Neural progenitor cell (in vitro differentiated cells): ENCODE data around the gene TSPAN11. TPM values are rescaled to one million over a fixed set of nuclear protein-coding genes. Genes with fewer than 3 reads are reported as not detected.

ENCODE experiments used
- DNase-seq: peaks from one replicate; pipeline ENCODE4 v3.0.0-alpha.2; 2016; ENCODE audit warnings: low spot score
- H2AFZ ChIP-seq: fragments of 200-600 bp; sonication (generic); replicated peaks from 2 replicates; pipeline ENCODE4 v1.6.1; 2016; ENCODE audit warnings: antibody characterized with exemption
- H3F3A ChIP-seq: fragments of 200-600 bp; sonication (generic); 2 replicates; pipeline ENCODE4 v1.6.1; 2016; ENCODE audit warnings: antibody characterized with exemption, low read depth
- H3K27ac ChIP-seq: fragments of 200-600 bp; sonication (generic); 2 replicates; pipeline ENCODE4 v1.5.1; 2016; ENCODE audit warnings: mild to moderate bottlenecking
- H3K27me3 ChIP-seq: fragments of 200-600 bp; sonication (generic); 2 replicates; pipeline ENCODE4 v1.6.1; 2016; ENCODE audit warnings: mild to moderate bottlenecking, moderate library complexity
- H3K36me3 ChIP-seq: fragments of 200-600 bp; sonication (generic); 2 replicates; pipeline ENCODE4 v1.5.1; 2016
- H3K4me1 ChIP-seq: fragments of 200-600 bp; sonication (generic); 2 replicates; pipeline ENCODE4 v1.6.1; 2016; ENCODE audit warnings: mixed run types
- H3K4me2 ChIP-seq: fragments of 200-600 bp; sonication (generic); 2 replicates; pipeline ENCODE4 v1.6.1; 2016
- H3K4me3 ChIP-seq: fragments of 200-600 bp; sonication (generic); 2 replicates; pipeline ENCODE4 v1.5.1; 2016
- H3K79me2 ChIP-seq: fragments of 200-600 bp; sonication (generic); 2 replicates; pipeline ENCODE4 v1.6.1; 2016; ENCODE audit warnings: low read depth
- H3K9ac ChIP-seq: fragments of 200-600 bp; sonication (generic); 2 replicates; pipeline ENCODE4 v1.6.1; 2016
- H3K9me3 ChIP-seq: fragments of 200-600 bp; sonication (generic); 2 replicates; pipeline ENCODE4 v1.5.1; 2016; ENCODE audit warnings: low read depth
- H4K20me1 ChIP-seq: fragments of 200-600 bp; sonication (generic); 2 replicates; pipeline ENCODE4 v1.6.1; 2016; ENCODE audit warnings: low read depth
- H3K27ac Mint-ChIP-seq: 3 replicates; pipeline ENCODE4 v1.8.0; 2021; ENCODE audit warnings: mixed read lengths
- H3K27me3 Mint-ChIP-seq: 2 replicates; pipeline ENCODE4 v1.8.0; 2022; ENCODE audit warnings: low read depth, mild to moderate bottlenecking, inconsistent platforms, moderate library complexity, mixed read lengths; ENCODE audit not compliant: insufficient read depth
- H3K36me3 Mint-ChIP-seq: 3 replicates; pipeline ENCODE4 v1.8.0; 2021; ENCODE audit warnings: mixed read lengths
- H3K4me1 Mint-ChIP-seq: 3 replicates; pipeline ENCODE4 v1.8.0; 2021; ENCODE audit warnings: mixed read lengths
- H3K4me3 Mint-ChIP-seq: 3 replicates; pipeline ENCODE4 v1.8.0; 2021; ENCODE audit warnings: mild to moderate bottlenecking, moderate library complexity, mixed read lengths
- H3K9me3 Mint-ChIP-seq: 3 replicates; pipeline ENCODE4 v1.8.0; 2020; ENCODE audit warnings: mixed read lengths
- EZH2 ChIP-seq: fragments of 200-600 bp; sonication (generic); IDR thresholded peaks from 2 replicates; pipeline ENCODE4 v1.6.1; 2017; ENCODE audit warnings: antibody characterized with exemption, mild to moderate bottlenecking, moderate library complexity
- EZH2phosphoT487 ChIP-seq: fragments of 200-600 bp; sonication (generic); IDR thresholded peaks from 2 replicates; pipeline ENCODE4 v1.6.1; 2017; ENCODE audit warnings: antibody characterized with exemption
- total RNA-seq: library from RNA; depleted of rRNA; stranded (reverse); fragments of >200 nt; gene quantifications from 2 replicates; pipeline ENCODE4 v1.2.3, GENCODE V29; 2015; ENCODE audit warnings: low replicate concordance
- TF ChIP-seq, protein P1 (sequence below): fragments of 200-600 bp; sonication (generic); IDR thresholded peaks from 2 replicates; pipeline ENCODE4 v1.5.1; 2017; ENCODE audit warnings: antibody characterized with exemption, mild to moderate bottlenecking

The TSPAN11 gene
- total RNA-seq, 1 donor from 2014 or later: 7.4 TPM

DNA sequence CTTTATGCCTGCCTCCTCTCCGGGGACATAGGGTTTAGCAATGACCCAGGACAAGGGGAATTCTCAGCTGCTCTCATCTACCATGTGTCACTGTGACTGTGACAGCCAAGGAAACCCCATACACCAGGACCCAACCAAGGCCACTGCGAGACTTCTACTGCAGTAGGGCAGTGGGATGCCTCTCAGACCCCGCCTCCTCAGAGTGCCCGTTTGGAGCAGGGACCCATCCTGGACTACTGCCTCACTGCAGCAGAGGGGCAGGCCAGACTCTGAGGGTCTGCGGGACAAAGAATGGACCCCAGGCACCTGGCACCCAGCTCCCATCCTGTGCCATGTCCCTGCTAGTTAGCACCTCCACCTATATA lies 75.8 kb downstream of the TSPAN11 start:
- DNase-seq: no peak
- H3K9me3 Mint-ChIP-seq: no peaks in the 10 kb centered on the region
- Histone ChIP-seq H2AFZ (no peak overlapping the region), H3K4me3 (no peak overlapping the region), H3F3A (no peaks in the 10 kb centered on the region), H3K36me3 (no peaks in the 10 kb centered on the region), H3K4me2 (no peak overlapping the region), H3K27ac (no peak overlapping the region), H3K4me1 (no peaks in the 10 kb centered on the region), H4K20me1 (no peaks in the 10 kb centered on the region), H3K9ac (no peak overlapping the region), H3K9me3 (no peaks in the 10 kb centered on the region), H3K27me3 (no peaks in the 10 kb centered on the region), H3K79me2 (no peaks in the 10 kb centered on the region)
- H3K36me3 Mint-ChIP-seq: no peaks in the 10 kb centered on the region
- H3K4me3 Mint-ChIP-seq: no peak overlapping the region
- TF ChIP-seq EZH2phosphoT487 (no peak), EZH2 (no peak)
- TF ChIP-seq, protein P1, sequence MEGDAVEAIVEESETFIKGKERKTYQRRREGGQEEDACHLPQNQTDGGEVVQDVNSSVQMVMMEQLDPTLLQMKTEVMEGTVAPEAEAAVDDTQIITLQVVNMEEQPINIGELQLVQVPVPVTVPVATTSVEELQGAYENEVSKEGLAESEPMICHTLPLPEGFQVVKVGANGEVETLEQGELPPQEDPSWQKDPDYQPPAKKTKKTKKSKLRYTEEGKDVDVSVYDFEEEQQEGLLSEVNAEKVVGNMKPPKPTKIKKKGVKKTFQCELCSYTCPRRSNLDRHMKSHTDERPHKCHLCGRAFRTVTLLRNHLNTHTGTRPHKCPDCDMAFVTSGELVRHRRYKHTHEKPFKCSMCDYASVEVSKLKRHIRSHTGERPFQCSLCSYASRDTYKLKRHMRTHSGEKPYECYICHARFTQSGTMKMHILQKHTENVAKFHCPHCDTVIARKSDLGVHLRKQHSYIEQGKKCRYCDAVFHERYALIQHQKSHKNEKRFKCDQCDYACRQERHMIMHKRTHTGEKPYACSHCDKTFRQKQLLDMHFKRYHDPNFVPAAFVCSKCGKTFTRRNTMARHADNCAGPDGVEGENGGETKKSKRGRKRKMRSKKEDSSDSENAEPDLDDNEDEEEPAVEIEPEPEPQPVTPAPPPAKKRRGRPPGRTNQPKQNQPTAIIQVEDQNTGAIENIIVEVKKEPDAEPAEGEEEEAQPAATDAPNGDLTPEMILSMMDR: no peak
- no peak overlapping the region for H3K27ac Mint-ChIP-seq
- H3K4me1 Mint-ChIP-seq: peaks cover 3% of the 10 kb centered on the region
- H3K27me3 Mint-ChIP-seq: peaks cover 5% of the 10 kb centered on the region

DNA sequence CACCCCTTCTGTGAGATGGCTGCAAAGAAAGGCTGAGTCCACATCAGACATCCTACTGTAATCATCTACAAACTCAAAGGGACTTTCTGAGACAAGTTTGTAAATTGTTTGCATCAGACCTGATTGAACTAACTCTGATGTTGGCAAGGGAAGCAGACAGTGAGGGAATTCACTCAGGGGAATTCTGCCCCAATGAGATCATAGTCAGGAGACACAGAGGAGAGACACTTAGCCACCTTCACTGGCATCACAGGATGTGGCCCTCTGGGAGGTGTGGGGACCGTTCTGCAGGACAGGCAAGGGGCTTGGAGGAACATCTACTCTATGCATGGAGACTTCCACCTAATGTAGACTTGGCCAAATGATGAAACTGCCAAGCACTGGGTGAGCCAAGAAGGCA lies 76.5 kb downstream of the TSPAN11 start:
- no peak overlapping the region for H3K9ac ChIP-seq
- H4K20me1 ChIP-seq: no peaks in the 10 kb centered on the region
- H3K4me1 ChIP-seq: no peaks in the 10 kb centered on the region
- H3K4me3 ChIP-seq: no peak overlapping the region
- H3F3A ChIP-seq: no peaks in the 10 kb centered on the region
- no peak for DNase-seq
- Mint-ChIP-seq H3K36me3 (no peaks in the 10 kb centered on the region), H3K9me3 (no peaks in the 10 kb centered on the region), H3K4me3 (no peak overlapping the region), H3K4me1 (peaks cover 3% of the 10 kb centered on the region), H3K27me3 (peaks cover 8% of the 10 kb centered on the region), H3K27ac (no peak overlapping the region)
- H3K4me2 ChIP-seq: no peak overlapping the region
- no peak overlapping the region for H2AFZ ChIP-seq
- H3K36me3 ChIP-seq: no peaks in the 10 kb centered on the region
- H3K79me2 ChIP-seq: no peaks in the 10 kb centered on the region
- H3K27me3 ChIP-seq: no peaks in the 10 kb centered on the region
- no peak for TF ChIP-seq EZH2
- TF ChIP-seq, protein P1: no peak
- no peak for TF ChIP-seq EZH2phosphoT487
- H3K9me3 ChIP-seq: no peaks in the 10 kb centered on the region
- no peak overlapping the region for H3K27ac ChIP-seq

DNA sequence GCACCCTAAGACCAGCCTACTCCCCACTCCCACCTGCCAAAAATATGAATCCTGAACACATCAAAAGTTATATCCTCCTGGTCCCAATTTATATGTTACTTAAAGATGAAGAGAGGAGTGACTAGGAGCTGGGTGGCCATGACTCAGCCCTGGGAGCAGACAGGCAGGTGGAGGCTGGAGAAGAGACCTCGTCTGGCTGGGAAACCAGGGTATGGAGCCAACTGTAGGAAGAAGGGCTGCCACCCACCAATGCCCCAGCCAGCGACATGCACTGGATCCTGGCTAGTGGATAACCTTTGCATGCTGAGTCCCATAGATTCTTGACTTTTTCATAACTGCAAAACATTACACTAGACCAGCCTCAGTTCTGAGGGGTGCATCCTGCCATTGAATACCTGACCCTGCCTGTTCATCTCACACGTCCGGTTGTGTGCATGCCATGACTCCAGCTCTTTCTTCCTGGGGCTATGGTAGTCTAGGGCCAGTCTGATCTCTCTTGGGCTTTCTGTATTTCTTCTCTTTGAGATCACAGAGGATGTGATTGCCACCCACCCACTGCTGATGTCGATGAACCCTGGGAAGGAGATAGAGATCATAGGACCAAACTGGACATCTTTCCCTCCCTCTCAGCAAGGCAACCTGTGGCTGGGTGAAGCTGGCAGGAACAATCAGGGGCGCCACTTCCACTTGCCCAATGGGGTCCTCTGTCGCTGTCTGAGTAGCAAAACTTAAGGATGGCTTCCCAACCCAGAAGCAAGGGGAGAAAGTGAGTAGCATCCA lies 77.5 kb downstream of the TSPAN11 start:
- DNase-seq: no peak
- no peak overlapping the region for H3K4me2 ChIP-seq
- peaks cover 3% of the 10 kb centered on the region for H3K4me1 Mint-ChIP-seq

More for the DNA sequence above, 77.5 kb downstream of the TSPAN11 start:
- Histone ChIP-seq H3K9ac (no peak overlapping the region), H3K36me3 (no peaks in the 10 kb centered on the region), H2AFZ (no peak overlapping the region), H3K79me2 (no peaks in the 10 kb centered on the region), H3K27me3 (no peaks in the 10 kb centered on the region), H3K4me3 (no peak overlapping the region), H3F3A (no peaks in the 10 kb centered on the region), H3K9me3 (no peaks in the 10 kb centered on the region), H3K27ac (no peak overlapping the region), H4K20me1 (no peaks in the 10 kb centered on the region), H3K4me1 (no peaks in the 10 kb centered on the region)
- H3K27ac Mint-ChIP-seq: no peak overlapping the region
- peaks cover 9% of the 10 kb centered on the region for H3K27me3 Mint-ChIP-seq
- H3K4me3 Mint-ChIP-seq: no peak overlapping the region
- no peaks in the 10 kb centered on the region for H3K36me3 Mint-ChIP-seq
- TF ChIP-seq EZH2 (no peak), EZH2phosphoT487 (no peak)
- TF ChIP-seq, protein P1: no peak
- H3K9me3 Mint-ChIP-seq: no peaks in the 10 kb centered on the region
